Ishikawa (cell line): Measurements from ENCODE around the gene MRPL11.

Source experiments
- CEBPB ChIP-seq: IDR thresholded peaks from 2 replicates; pipeline ENCODE4 v1.6.1; 2012
- CREB1 ChIP-seq: IDR thresholded peaks from 2 replicates; pipeline ENCODE4 v1.6.1; 2012; ENCODE audit warnings: low read depth
- EGR1 ChIP-seq: IDR thresholded peaks from 2 replicates; pipeline ENCODE4 v1.6.1; 2012
- EP300 ChIP-seq: IDR thresholded peaks from 2 replicates; pipeline ENCODE4 v1.6.1; 2012; ENCODE audit warnings: borderline replicate concordance
- FOXM1 ChIP-seq: IDR thresholded peaks from 2 replicates; pipeline ENCODE4 v1.6.1; 2012; ENCODE audit warnings: low read depth, borderline replicate concordance
- NFIC ChIP-seq: IDR thresholded peaks from 2 replicates; pipeline ENCODE4 v1.6.1; 2012
- RAD21 ChIP-seq: IDR thresholded peaks from 2 replicates; pipeline ENCODE4 v1.6.1; 2012; ENCODE audit warnings: low read depth
- REST ChIP-seq: IDR thresholded peaks from 2 replicates; pipeline ENCODE4 v1.6.1; 2012; ENCODE audit warnings: low read depth, mild to moderate bottlenecking
- TAF1 ChIP-seq: IDR thresholded peaks from 2 replicates; pipeline ENCODE4 v1.6.1; 2012; ENCODE audit warnings: low read depth, mild to moderate bottlenecking
- TCF12 ChIP-seq: IDR thresholded peaks from 2 replicates; pipeline ENCODE4 v1.6.1; 2012; ENCODE audit warnings: low read depth
- TEAD4 ChIP-seq: IDR thresholded peaks from 2 replicates; pipeline ENCODE4 v1.6.1; 2012
- YY1 ChIP-seq: IDR thresholded peaks from 2 replicates; pipeline ENCODE4 v1.6.1; 2012; ENCODE audit warnings: low read depth
- ZBTB7A ChIP-seq: IDR thresholded peaks from 2 replicates; pipeline ENCODE4 v1.6.1; 2012; ENCODE audit warnings: low read depth
- TF ChIP-seq, protein P1 (sequence below): IDR thresholded peaks from 2 replicates; pipeline ENCODE4 v1.6.1; 2012
- TF ChIP-seq, protein P2 (sequence below): IDR thresholded peaks from 2 replicates; pipeline ENCODE4 v1.6.1; 2012

MRPL11 gene

GRCh38 chr11:66419825-66420224 lies 18.8 kb downstream of the MRPL11 start:
- TF ChIP-seq ZBTB7A (no peak), CREB1 (no peak), FOXM1 (no peak), REST (no peak)

GRCh38 chr11:66418986-66419308 lies 19.7 kb downstream of the MRPL11 start:
- TF ChIP-seq, protein P1, sequence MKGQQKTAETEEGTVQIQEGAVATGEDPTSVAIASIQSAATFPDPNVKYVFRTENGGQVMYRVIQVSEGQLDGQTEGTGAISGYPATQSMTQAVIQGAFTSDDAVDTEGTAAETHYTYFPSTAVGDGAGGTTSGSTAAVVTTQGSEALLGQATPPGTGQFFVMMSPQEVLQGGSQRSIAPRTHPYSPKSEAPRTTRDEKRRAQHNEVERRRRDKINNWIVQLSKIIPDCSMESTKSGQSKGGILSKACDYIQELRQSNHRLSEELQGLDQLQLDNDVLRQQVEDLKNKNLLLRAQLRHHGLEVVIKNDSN, result no peak
- TF ChIP-seq REST (no peak), RAD21 (no peak), TCF12 (no peak)

DNA sequence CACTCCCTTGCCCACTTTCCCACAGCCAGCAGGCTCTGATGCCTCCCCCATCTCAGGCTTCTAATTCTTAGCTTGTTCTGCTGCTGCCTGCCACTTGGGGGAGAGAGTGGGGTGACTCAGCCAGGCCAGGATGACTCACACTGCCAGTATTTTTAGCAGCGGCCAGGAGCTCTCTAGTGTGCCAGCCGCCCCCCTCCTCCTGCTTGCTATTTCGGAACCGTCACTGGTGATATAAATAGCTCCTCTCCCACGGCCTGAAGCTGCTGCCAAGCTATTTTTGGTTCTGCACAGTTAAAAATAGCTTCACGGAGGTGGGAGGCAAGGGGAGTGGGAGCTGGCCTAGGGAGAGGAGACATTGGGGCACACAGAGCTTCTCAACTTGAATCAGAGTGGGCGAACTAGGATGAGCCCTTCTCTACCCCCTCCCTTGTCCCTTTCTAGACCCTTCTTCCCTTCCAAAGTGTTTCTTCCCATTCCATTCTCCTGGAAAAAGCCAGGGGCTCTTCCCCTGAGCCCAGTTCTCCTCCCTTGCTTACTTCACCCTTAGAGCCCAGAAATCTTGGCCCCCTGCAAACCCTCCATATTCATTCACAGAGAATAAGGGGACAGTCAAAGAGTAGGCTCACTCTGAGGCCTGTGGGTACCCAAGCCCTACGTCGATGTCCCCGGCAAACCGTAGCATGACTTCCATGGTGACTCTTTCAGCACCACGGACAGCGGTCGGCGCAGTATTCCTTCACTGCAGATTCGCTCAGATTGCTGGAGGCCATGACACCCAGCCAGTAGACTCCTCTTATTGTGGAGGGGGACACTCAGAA lies 20.3 kb downstream of the MRPL11 start:
- peak; percentile 12; the same call in 1 of the 2 replicates for TF ChIP-seq EP300
- TF ChIP-seq, protein P2, sequence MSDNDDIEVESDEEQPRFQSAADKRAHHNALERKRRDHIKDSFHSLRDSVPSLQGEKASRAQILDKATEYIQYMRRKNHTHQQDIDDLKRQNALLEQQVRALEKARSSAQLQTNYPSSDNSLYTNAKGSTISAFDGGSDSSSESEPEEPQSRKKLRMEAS, result no peak
- peak; percentile 98 for TF ChIP-seq REST
- TF ChIP-seq TAF1, result no peak
- no peak for TF ChIP-seq ZBTB7A
- TF ChIP-seq YY1, result peak; percentile 82
- no peak for TF ChIP-seq CREB1
- TF ChIP-seq FOXM1, result no peak
- TF ChIP-seq, protein P1, result no peak
- TF ChIP-seq RAD21, result peak; percentile 22; the same call in 1 of the 2 replicates
- no peak for TF ChIP-seq EGR1
- TF ChIP-seq NFIC, result no peak
- no peak for TF ChIP-seq CEBPB
- no peak for TF ChIP-seq TEAD4
- no peak for TF ChIP-seq TCF12

DNA sequence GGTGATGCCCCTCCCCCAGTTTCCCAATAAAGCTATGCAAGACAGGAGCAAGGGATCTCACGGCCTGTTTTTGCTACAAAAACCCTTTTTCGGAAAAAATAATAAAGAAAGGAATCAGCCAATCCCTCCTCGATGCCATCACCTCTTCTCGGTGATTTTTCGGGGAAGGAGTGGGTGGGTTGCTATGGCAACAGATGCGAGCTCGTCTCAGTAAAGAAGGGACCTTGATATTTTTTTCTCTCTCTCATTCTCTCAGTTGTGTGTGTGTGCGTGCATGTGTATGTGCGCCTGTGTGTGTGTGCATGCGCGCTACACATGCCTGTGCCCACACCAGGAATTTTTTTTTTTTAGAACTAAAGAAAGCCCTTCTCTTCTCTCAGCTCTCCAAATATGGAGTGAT lies 21.6 kb downstream of the MRPL11 start:
- no peak for TF ChIP-seq REST
- TF ChIP-seq, protein P1, result no peak
- no peak for TF ChIP-seq TCF12
- no peak for TF ChIP-seq RAD21
- TF ChIP-seq, protein P2, result no peak
- no peak for TF ChIP-seq EGR1
- no peak for TF ChIP-seq YY1
- no peak for TF ChIP-seq EP300
- no peak for TF ChIP-seq NFIC
